ENCODE data around the gene EYA4. TPM values are rescaled to one million over a fixed set of nuclear protein-coding genes. Genes with fewer than 3 reads are reported as not detected.

EYA4 gene
- total and polyA plus RNA-seq, 2 of the 4 experiments (the other 2 are of a cell fraction): 5.7 to 11.1 TPM

DNA sequence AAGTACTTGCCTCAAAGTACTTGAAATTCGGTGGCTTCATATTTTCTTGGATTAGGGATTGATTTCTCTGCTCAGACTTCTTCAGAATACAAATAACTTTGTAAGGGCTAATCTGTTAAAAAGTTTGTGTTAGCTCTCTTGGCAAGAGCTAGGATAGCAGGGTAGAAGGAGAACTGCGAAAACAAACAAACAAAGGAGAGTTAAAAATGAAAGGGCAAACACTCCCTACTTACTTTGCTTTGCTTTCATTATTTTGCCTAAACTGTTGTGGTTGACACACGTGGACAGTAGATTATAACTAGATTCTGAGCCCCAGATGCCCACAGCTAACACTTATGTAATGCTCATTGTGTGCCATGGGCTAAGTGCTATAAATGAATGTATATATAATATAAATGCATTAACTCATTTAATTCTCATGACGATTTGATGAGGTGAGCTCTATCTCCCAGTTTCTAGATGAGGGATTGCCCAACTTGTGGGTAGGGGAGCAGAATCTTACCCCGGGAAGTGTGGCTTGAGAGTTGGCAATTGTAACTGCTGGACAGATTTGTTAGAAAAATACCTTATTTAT lies 48.7 kb downstream of the EYA4 start:
- intact Hi-C loops (cut with micrococcal nuclease) (loop anchor here (5.0 kb wide), 3 partner anchors 42 to 262 kb away; no protein-coding TSS in a partner anchor), dilution Hi-C loops (cut with HindIII; ENCODE audit: low sequenced_read_pairs, unreplicated experiment) (no loop called here), in situ Hi-C loops (cut with MboI; ENCODE audit: low sequenced_read_pairs) (no loop called here)
- no peak overlapping the region for H2AK9ac ChIP-seq (replicated peaks; ENCODE audit: low read depth, low read length, poor library complexity)
- no peak overlapping the region for H4K5ac ChIP-seq (ENCODE audit: low read depth, low read length)
- H2BK120ac ChIP-seq (ENCODE audit: low read depth, low read length): no peak overlapping the region
- no peak overlapping the region for H2AFZ ChIP-seq (replicated peaks; ENCODE audit: low read length, poor library complexity)
- H3K79me1 ChIP-seq (ENCODE audit: low read depth in 1 of 2, low read length in 2 of 2): peaks cover 13% of the 10 kb centered on the region in 2 experiments; a peak in 3 of 4 replicates
- no peak overlapping the region for H2AK5ac ChIP-seq (ENCODE audit: low read depth, low read length)
- H3K14ac ChIP-seq (replicated peaks; ENCODE audit: low read depth, low read length): no peak overlapping the region
- H3K27me3 ChIP-seq (ENCODE audit: control insufficient read depth, insufficient read depth, low read length): no peaks in the 10 kb centered on the region
- ChIA-PET CTCF (interaction anchor here (0.6 kb wide), 1 partner anchor 12 kb away, joined by 3 read pairs; no protein-coding TSS in a partner anchor), POLR2A (ENCODE audit: unreplicated experiment) (no interaction called here)
- H3K23ac ChIP-seq (ENCODE audit: low read depth, low read length): no peak overlapping the region
- BruUV-seq (replicated peaks): no TSS peak
- H4K20me1 ChIP-seq (ENCODE audit: insufficient read depth, low read length): peaks cover 7% of the 10 kb centered on the region
- H4K91ac ChIP-seq (ENCODE audit: insufficient read depth, low read depth, low read length): no peak overlapping the region
- DNase-seq: no peak
- H3K56ac ChIP-seq (ENCODE audit: extremely low read depth, insufficient read depth, low read length): no peak overlapping the region
- H2BK20ac ChIP-seq (ENCODE audit: low read depth, low read length): no peak overlapping the region
- no peak for ATAC-seq (ENCODE audit: low read depth)
- H4K8ac ChIP-seq (ENCODE audit: low read depth in 2 of 2, low read length in 2 of 2): no peak overlapping the region
- H2BK5ac ChIP-seq (ENCODE audit: low read depth, low read length, poor library complexity, severe bottlenecking): no peak overlapping the region
- no peak overlapping the region; the same call in 2 of the 3 replicates for H2BK15ac ChIP-seq (ENCODE audit: low read depth, low read length)
- no peak overlapping the region for H3K4ac ChIP-seq (ENCODE audit: low read depth, low read length)
- H3K4me1 ChIP-seq (ENCODE audit: control insufficient read depth, insufficient read depth, low read length): no peaks in the 10 kb centered on the region
- H3K4me2 ChIP-seq (ENCODE audit: low read depth, low read length): no peak overlapping the region
- no peak overlapping the region for H3K4me3 ChIP-seq (ENCODE audit: insufficient read depth, low read depth, low read length)
- H3K36me3 ChIP-seq (ENCODE audit: control insufficient read depth, insufficient read depth, low read length): no peaks in the 10 kb centered on the region
- no peaks in the 10 kb centered on the region for H3K9me1 ChIP-seq (ENCODE audit: insufficient read depth, low read length)
- no peak overlapping the region for H3K9ac ChIP-seq (ENCODE audit: low read depth, low read length)
- WGBS, 2 experiments (ENCODE audit: extremely low coverage in 2 of 2, insufficient read length in 1 of 2): no CpG with 5 or more reads among the region's 5 CpGs
- H3K9me3 ChIP-seq (ENCODE audit: control insufficient read depth, insufficient read depth, low read length): no peaks in the 10 kb centered on the region
- H3K27ac ChIP-seq (ENCODE audit: insufficient read depth, low read length): no peak overlapping the region
- no peak overlapping the region for H3K18ac ChIP-seq (ENCODE audit: low read depth, low read length)
- no peak for TF ChIP-seq RCOR1 (IDR thresholded peaks at IDR 0.05; ENCODE audit: insufficient replicate concordance, low read length)
- TF ChIP-seq POLR2A (IDR thresholded peaks at IDR 0.05; ENCODE audit: low read depth, low read length): no peak
- TF ChIP-seq SMC3 (IDR thresholded peaks at IDR 0.05; ENCODE audit: low read depth, low read length): no peak
- TF ChIP-seq FOS (IDR thresholded peaks at IDR 0.05; ENCODE audit: low read depth, low read length): no peak
- no peak for TF ChIP-seq BHLHE40 (IDR thresholded peaks at IDR 0.05; ENCODE audit: low read depth, low read length)
- no peak for TF ChIP-seq MXI1 (IDR thresholded peaks at IDR 0.05; ENCODE audit: borderline replicate concordance, low read depth, low read length)
- TF ChIP-seq, protein P1, sequence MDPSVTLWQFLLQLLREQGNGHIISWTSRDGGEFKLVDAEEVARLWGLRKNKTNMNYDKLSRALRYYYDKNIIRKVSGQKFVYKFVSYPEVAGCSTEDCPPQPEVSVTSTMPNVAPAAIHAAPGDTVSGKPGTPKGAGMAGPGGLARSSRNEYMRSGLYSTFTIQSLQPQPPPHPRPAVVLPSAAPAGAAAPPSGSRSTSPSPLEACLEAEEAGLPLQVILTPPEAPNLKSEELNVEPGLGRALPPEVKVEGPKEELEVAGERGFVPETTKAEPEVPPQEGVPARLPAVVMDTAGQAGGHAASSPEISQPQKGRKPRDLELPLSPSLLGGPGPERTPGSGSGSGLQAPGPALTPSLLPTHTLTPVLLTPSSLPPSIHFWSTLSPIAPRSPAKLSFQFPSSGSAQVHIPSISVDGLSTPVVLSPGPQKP (IDR thresholded peaks at IDR 0.05; ENCODE audit: borderline replicate concordance, low read depth, low read length): no peak

All from IMR-90 (cell line).